Kidney tubule cell (primary cell): ENCODE measurements around the gene HSD17B14.
"Not testable (repeated sequence)": the region's sequence is repeated elsewhere in the genome, so short reads cannot be mapped to it uniquely, and the experiment has no call there.

Experiments used
- DNase-seq: peaks from one replicate; pipeline ENCODE4 v3.0.0-alpha.2; 2018; ENCODE audit warnings: low spot score

The HSD17B14 gene

DNA sequence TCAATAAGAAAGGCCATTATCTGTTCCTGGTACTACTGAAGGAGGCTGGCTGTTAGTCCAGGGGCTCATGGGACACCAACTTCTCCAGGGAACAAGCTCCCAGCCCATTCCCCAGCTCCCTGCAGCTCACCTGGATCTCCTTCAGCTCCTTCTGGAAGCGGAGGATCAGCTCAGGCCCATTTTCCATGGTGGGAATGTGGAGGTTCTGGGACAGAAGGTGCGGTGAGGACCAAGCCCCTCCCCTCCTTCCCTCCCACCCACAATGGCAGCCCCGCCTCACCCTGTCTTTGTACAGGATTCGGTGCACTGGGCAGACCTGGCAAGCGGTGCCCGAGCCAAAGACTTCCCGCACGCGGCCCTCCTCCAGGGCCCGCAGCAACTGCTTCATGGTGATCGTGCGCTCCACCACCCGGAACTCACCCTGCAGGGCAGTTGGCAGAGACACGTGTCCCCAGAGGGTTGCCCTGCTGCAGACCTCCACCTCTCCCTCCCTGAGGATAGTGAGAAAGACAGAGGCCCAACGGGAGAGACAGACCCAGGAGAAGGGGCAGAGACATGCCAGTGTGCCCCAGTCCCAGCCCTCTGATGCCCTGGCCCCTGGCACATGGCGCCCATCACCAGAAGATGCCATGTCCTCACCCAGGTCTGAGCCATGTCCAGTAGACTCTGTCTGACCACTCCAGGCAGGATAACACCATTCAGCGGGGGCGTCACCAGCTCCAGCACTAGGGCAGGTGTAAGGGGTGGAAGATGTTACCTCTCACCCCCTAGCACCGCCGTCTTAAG lies 39.8 kb downstream of the HSD17B14 start:
- DNase-seq, result no peak

DNA sequence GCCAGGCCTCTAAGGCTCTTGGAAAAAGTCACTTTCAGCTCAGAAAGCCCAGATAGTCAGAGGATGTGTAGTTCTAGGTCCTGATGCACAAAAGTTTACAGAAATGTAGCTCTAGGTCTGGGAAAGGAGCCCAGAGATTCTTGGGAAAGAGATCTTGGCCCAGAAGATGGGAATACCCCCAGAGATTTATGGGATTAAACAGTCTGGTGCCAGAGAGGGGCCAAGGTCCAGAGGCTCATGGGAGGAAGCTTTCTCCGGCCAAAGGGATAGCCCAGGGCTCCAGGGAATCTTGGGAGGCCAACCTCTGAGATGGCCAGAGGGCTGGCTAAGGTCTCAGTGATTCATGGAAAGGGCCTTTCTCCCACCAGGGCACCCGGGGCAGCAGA lies 40.6 kb downstream of the HSD17B14 start:
- no peak for DNase-seq

GRCh38 chr19:48795055-48795684 lies 41.1 kb downstream of the HSD17B14 start:
- DNase-seq, result peak; percentile 93

- no peak for DNase-seq
These were observed 42.0 kb downstream of the HSD17B14 start for GRCh38 chr19:48794291-48794690.

GRCh38 chr19:48793271-48793670 lies 43.0 kb downstream of the HSD17B14 start:
- no peak for DNase-seq

DNA sequence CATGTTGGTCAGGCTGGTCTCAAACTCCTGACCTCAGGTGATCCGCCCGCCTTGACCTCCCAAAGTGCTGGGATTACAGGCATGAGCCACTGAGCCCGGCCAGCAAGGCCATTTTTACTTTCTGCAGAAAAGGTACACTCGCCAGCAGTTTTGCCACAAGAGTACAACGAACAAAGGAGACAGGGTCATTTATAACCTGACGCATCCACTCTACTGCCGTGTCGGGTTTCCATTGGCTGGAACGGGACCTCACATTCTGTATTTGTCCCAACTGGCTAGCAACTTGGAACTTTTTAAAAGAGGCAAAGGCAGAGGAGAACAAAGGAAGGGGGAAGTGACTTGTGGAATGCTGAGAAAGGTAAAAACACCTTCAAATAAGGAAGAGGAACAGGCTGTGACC lies 49.0 kb downstream of the HSD17B14 start:
- not testable (repeated sequence) for DNase-seq

DNA sequence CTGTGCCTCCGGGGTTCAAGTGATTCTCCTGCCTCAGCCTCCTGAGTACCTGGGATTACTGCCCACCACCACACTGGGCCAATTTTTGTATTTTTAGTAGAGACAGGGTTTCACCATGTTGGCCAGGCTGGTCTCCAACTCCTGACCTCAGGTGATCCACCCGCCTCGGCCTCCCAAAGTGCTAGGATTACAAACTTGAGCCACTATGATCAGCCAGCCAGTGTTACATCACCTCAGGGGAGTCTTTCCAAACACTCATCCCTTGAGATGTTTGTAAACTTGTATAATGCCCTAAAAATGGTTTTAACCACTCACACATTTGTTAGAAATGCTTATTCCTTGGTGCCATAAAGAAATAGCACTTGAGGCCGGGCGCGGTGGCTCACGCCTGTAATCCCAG lies 49.9 kb downstream of the HSD17B14 start:
- DNase-seq, result not testable (repeated sequence)

DNA sequence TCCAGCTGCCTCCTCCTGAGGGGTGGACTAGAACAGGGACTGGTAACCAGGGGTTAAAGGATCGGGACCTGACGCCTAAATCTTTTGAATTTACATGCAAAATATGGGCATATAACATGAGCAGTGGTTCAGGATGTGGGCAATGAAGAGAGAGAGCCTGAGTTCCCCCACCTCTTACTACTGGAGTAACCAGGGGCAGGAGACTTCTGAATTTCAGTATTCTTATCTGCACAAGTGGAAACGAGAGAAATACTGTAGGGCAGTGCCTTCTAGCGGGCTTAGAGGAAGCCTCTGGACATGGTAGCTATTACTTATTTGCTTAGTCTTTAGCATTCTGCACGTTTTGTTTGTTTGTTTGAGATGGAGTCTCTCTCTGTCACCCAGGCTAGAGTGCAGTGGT lies 51.8 kb downstream of the HSD17B14 start:
- DNase-seq, result no peak

DNA sequence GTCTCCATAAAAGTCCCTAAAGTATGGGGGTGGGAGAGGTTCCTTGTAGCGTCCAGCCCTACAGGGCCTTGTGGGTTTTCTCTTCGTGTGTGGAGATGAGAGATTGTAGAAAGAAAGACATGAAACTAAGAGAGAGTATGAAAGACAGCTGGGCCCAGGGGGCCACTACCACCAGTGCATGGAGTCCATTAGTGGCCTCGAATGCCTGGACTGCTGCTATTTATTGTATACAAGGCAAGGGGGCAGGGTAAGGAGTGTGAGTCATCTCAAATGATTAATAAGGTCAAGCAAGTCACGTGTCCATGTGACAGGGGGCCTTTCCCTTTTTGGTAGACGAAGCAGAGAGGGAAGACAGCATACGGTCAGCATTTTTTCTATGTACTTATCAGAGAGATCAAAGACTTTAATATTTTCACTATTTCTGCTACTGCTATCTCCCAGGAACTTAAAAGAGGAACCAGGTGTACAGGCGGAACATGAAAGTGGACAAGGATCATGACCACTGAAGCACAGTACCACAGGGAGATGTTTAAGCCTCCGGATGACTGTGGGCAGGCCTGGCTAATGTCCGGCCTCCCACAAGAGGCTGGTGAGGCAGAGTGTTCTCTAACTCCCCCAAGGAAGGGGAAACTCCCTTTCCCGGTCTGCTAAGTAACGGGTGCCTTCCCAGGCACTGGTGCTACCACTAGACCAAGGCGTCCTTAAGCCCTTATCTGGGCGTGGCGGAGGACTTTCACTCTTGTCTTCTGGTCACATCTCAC lies 55.5 kb downstream of the HSD17B14 start:
- peak; percentile 74 for DNase-seq

GRCh38 chr19:48779636-48780035 lies 56.7 kb downstream of the HSD17B14 start:
- DNase-seq, result no peak

- no peak for DNase-seq
These were observed 58.6 kb downstream of the HSD17B14 start for GRCh38 chr19:48777720-48778119.

- no peak for DNase-seq
These were observed 59.2 kb downstream of the HSD17B14 start for GRCh38 chr19:48777139-48777538.

- peak; percentile 44 for DNase-seq
These were observed 63.8 kb downstream of the HSD17B14 start for GRCh38 chr19:48772503-48772953.

- DNase-seq, result no peak
These were observed 65.4 kb downstream of the HSD17B14 start for GRCh38 chr19:48770734-48771472.

- DNase-seq, result peak; percentile 34
These were observed 66.0 kb downstream of the HSD17B14 start for GRCh38 chr19:48770266-48770665.

GRCh38 chr19:48768994-48769713 lies 67.1 kb downstream of the HSD17B14 start:
- DNase-seq, result no peak

- DNase-seq, result not testable (repeated sequence)
These were observed 68.0 kb downstream of the HSD17B14 start for GRCh38 chr19:48768171-48768753.

DNA sequence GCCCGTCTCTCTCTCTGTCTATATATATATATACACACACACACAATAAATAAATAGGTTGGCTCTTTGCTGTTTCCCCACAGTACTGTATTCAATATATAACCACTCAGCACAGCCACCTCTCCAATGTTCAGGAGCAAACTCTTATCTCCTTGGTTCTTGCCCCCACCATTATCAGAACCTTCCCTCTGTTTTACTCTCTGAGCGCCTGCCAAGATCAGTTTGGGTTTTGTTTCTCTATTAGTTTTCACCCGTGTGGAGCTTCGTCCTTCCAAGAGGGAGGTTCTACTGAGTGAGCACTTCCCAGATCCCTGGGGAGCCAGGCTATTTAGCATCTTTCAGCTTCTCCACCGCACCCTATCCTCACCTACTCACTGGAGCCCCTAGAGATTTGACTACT lies 70.5 kb downstream of the HSD17B14 start:
- not testable (repeated sequence) for DNase-seq
